HG03039 (cell line): ENCODE data around the gene LEPROT.

ENCODE experiments used
- ATAC-seq: cut with Tn5 transposase; IDR thresholded peaks from one replicate; pipeline ENCODE4 v1.9.1; 2021; ENCODE audit warnings: mild to moderate bottlenecking, moderate library complexity; ENCODE audit not compliant: unreplicated experiment

LEPROT gene

GRCh38 chr1:65412256-65412983, 8.0 kb upstream of the LEPROT start:
- ATAC-seq: no peak

DNA sequence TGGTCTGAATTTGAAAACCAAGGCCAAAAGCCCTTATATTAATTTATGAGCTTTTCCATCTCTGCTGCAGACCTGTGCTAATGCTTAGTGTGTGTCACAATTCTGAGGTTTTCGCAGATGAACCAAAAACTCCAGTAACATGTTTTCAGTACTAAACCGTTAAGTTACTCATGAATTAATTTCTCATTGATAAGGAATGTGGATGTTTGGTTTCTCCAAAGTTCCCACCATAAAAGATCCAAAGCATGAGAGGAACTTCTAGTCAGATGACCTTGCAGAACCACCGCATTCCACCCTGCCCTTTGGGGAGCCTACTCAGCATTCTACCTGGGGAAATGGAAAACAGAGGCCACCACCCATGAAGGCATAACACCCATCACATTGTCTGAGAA, 7.5 kb upstream of the LEPROT start:
- no peak for ATAC-seq

GRCh38 chr1:65414538-65414937, 5.9 kb upstream of the LEPROT start:
- no peak for ATAC-seq

DNA sequence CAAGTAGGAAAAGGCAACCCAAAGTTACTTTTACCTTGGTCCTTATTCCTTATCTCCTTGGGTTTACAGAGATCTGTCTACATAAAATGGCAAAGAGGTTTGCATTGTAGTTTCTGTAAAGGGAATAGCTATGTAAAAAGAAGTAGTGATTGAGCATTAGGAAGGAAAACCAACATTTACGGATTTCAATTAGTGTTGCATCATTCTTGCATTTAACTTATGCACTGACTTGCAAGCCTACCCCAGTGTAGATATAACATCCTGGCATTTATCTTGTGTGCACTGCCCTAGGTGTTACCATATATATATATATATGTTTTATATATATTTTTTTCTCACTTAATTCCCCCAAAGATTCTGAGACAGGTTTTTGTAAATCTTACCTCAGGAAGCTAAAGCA, 3.7 kb upstream of the LEPROT start:
- no peak for ATAC-seq

- no peak for ATAC-seq
Measured at GRCh38 chr1:65417729-65418128, 2.7 kb upstream of the LEPROT start.

- no peak for ATAC-seq
Measured at GRCh38 chr1:65418522-65419185, 1.8 kb upstream of the LEPROT start.

DNA sequence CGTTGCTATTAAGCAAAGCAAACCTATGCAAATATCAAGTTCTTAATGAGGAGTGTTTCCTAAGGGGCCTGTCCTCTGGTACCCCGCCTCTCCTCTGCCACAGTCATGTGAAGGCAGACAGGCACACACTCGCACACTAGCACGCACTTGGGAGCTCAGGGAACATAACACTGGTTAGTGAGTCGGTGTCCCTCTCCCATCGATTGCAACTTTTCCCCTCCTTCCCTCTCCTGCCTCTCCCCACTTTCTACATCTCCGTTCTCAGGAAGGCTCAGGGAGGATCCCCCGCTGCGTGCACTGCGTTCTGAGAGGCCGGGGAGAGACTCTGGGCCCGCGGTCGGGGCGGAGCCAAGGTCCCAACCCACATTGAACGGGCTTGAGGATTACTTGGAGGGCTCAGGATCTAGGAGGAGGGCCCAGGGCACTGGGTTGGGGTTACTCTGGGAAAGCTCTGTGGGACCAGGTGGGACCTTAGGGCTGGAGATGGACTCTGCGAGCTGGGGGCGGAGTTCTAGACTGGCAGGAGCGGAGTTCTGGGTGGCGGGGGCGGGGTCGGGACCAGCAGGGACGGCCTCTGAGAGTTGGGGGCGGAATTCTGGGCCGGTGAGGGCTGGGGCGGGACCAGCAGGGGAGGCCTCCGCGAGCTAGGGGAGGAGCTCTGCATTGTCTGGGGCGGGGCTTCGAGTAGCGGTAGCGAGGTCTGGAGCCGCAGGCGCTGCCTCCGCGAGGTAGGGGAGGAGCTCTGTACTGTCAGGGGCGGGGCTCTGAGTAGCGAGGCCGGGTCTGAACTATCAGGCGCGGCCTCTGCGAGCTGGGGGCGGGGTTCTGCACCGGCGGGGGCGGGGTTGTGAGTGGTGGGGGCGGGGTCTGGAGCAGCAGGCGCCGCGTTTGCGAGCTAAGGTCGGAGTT, 533 bp upstream of the LEPROT start:
- ATAC-seq: peak; percentile 93

DNA sequence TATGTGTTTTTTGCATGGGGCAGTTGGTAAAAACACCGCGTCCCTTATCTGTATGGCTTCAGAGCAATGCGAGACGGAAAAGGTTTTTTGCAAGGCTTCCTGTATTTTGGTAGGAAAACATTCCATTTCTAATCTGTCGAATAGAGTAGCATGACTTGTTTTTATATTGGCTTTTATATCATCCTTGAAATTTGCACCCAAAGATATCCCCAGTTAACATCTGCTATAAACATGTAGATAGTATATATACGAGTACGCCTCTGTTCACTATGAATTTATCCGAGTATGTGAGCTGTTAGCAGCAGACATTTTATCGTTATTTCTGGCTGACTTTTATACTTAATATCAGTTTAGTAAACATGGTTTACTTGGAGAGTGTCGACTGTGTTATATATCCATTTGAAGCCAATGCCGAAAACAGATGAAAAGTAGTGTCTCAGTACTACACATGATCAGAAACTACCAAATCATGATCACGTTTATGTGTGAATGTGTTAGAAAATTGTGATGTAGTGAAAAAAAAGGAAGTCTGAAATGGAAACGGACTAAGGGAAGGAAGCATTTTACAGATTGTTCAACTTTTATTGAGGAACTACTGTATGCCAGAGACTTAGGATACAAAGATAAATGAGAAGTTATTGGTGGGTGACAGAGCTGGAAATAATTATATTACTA, 1.0 kb downstream of the LEPROT start:
- ATAC-seq: no peak

GRCh38 chr1:65422241-65423203, 2.1 kb downstream of the LEPROT start:
- no peak for ATAC-seq

DNA sequence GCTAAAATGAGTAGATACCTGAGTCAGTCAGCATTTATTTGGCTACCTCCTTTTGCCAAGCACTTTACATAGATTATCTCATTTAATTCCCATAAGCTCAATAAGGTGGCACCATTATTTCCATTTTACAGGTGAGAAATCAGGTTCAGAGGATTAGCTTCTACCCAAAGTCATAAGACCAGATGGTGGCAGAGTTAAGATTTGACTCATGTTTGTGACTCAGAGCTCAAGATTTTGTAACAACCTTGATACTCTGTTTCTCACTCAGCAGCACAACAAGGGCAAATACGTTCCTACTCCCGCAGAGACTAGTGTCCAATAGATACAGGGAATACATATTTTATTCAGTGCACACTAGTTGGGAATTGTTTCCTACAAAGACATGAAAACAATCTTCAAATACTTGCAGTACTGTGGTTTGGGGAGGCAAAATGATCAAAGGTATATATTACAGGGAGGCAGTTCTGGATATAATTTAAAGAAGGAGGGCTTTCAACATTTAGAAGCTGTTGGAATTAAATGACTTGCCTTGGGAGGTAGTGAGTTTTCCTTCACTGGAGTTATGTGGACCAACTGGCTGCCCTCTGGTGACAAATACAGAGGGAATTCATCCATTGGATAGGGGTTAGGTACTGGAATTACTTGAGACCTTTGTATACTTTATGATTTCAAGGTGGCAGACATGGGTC, 3.6 kb downstream of the LEPROT start:
- no peak for ATAC-seq

DNA sequence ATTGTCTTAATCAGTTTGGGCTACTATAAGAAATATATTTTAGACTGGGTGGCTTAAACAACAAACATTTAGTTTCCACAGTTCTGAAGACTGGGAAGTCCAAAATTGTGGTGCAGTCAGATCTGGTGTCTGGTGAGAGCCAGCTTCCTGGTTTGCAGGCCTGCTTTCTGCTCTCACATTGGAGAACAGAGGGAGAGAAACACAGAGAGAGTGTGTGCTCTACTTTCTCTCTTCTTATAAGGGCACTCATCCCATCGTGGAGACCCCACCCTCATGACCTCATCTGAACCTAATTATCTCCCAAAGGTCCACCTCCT, 4.1 kb downstream of the LEPROT start:
- no peak for ATAC-seq

- ATAC-seq: no peak
Measured at GRCh38 chr1:65425006-65425405, 4.5 kb downstream of the LEPROT start.

DNA sequence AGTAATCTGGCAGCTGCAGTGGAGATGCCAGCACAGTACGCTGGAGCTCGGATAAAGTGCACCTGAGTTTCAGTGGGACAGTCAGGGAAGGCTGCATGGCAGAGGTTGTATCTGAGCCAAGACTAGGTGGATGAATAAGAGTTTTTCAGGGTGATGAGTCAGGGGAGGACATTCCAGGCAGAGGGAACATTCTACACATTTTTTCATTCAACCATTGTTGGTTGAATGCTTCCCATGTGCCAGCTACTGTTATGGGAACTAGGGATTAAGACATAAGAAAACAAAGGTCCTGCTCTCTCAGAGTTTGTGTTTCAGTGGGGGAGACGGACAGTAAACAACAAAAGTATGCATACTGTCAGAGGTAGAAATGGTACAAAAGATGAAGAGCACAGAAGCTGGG, 5.2 kb downstream of the LEPROT start:
- ATAC-seq: no peak

- no peak for ATAC-seq
Measured at GRCh38 chr1:65429078-65429477, 8.6 kb downstream of the LEPROT start.

- ATAC-seq: no peak
Measured at GRCh38 chr1:65429806-65430205, 9.3 kb downstream of the LEPROT start.

GRCh38 chr1:65431111-65431705, 10.7 kb downstream of the LEPROT start:
- no peak for ATAC-seq

GRCh38 chr1:65432918-65433317, 12.4 kb downstream of the LEPROT start:
- no peak for ATAC-seq

DNA sequence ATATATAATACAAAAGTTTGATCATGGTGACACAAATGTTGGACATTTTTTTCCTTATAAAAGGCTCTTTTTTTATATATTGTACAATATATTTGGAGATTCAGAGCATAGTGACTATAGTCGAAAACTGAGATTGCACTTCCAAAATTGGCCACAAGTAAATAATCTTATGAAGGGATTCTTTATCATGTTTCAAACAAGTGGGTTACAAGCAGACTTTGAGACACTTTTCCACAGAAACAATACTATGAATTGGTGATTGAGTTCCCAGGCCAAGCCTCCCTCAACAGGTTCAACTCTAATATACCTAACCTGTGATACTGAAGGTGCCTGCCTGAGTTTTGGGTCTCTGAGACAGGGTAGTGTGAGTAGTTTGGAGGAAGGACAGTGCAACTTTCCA, 13.8 kb downstream of the LEPROT start:
- ATAC-seq: no peak

DNA sequence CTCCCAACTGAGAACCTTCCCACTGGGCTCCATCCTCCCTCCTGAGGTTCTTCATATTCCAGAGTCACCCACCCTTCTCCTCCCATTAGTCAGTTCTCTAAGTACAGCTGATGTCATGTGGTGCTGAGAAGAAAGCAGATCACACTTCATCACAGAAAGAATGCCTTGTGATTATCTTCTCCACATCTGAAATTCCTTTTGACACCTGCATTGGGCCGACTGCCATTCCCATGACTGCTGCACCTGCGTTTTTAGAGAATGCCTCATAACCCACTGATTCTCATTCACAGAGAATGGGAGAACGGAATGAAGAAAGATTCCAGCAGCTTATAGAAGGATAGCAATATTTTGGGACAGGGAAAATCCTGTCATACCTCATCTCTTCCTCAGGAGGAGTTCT, 14.3 kb downstream of the LEPROT start:
- no peak for ATAC-seq
